Measurements from ENCODE around the gene COL23A1.

The COL23A1 gene

DNA sequence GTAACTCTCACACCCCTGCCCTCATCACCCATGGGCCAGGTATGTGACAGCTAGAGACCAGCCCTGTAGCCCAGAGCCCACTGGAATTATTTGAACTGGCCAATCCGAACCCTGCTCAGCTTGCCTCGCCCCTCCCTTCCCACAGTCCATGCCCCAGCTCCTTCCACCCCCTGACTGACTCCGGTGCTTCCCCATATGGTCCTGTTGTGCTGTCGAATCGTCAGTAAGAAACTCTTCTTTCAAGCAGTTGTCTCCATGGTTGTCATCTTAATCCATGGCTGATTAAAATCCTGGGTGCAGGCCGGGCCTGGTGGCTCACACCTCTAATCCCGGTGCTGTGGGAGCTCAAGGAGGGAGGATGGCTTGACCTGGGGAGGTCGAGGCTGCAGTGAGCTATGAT, 118.5 kb downstream of the COL23A1 start:
- no peak for DNase-seq

DNA sequence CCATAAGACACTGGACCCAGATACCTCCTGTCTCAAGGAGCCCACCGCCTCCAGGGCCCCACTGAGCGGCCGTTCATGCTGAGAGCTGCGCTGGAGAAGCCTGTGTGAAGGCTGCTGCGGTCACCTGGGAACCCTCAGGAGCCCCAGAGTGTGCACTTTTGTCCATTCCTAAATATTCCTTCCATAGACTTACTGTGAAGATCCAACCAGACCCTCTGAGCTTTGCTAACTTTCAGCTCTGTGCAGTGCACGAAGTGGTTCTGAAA, 119.5 kb downstream of the COL23A1 start:
- DNase-seq, result no peak

DNA sequence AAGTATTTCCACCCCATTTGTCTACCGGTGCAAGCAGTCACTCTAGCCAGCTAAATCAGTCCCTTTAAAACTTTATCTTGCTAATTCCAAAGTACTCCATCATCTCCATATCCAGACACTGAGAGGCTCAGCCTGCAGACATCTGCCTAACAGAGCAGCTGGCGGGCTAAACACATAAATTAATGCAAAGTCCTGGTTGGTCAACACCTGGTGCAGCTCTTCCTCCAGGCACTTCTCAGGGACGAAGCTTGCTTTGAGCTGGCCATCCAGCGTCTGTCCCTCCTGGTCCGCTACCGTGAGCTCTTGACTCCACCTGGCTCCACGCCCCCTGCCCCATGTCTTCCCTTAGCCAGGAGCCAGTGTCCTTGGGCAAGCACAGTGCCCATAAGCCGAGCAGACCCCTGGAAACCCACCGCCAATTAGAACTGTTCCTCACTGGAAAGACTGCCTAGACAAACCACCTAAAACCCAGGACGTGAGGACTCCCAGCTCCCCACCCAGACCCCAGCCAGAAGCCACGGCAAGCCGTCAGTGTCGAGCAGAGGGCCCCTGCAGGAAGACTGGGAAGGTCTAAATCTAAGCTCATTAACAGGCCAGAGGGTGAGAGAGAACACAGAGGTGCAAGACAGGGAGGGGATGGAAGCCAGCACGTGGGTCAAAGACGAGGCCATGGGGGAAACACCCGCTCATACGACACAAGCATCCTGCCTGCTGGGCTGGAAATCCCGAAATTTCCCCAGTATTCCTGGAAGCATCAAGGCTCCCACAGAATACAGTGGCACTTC, 120.0 kb downstream of the COL23A1 start:
- DNase-seq, result no peak

DNA sequence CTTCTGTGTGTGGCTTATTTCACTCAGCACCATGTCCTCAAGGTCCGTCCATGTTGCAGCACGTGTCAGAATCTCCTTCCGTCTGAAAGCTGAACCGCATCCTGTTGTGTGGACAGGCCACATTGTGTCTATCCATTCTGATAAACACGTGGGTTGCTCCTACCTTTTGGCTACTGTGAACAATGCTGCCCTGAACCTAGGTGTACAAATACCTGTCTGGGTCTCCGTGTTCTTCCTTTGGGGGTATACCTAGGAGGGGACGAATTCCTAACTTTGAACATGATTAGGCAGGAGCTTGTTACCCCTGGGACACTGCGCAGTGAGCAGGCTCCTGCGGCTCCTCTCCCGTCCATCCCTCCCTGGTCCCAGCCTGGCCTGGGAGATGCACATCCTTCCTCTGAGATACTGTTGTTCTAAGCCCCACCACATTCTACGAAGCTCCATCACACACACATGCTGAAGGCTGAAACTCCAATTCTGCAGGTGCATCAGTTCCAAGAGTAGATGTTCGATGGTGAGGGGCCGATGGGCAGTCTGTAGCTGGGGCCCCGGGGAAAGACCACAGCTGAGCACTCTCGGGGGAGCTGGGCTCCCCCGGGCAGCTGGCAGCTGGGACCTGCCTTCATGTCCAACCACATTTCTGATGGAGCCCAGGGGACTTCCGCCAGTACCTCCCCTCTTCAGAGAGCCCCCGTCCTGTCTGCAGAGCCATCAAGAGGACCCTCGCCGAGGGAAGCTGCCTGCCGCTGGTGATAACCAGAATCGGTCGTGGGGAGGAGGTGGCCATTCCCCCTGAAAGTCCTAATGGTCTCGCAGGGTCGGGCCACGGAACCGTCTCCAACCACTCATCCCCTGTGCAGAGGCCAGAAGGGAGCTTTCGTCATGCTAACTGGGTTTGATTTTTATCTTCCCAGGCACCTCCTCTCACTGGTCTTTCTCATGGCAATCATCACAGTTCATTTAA, 120.9 kb downstream of the COL23A1 start:
- DNase-seq, result no peak

DNA sequence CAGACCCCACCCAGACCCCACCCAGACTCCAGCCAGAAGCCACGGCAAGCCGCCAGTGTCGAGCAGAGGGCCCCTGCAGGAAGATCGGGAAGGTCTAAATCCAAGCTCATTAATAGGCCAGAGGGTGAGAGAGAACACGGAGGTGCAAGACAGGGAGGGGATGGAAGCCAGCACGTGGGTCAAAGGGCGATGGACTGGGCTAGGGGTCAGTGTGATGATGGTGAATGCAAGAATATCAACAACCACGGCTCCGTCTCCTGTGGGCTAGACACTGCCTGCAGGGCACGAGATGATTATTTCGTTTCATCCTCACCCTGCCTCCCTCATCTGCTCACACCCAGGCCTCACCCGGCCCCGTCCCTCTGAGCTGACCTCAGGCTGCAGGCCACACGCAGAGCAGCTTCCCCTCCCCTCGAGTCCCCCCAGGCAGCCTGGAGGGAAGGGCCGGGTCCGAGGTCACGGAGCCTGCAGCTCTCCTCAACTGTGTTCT, 122.0 kb downstream of the COL23A1 start:
- DNase-seq, result no peak

DNA sequence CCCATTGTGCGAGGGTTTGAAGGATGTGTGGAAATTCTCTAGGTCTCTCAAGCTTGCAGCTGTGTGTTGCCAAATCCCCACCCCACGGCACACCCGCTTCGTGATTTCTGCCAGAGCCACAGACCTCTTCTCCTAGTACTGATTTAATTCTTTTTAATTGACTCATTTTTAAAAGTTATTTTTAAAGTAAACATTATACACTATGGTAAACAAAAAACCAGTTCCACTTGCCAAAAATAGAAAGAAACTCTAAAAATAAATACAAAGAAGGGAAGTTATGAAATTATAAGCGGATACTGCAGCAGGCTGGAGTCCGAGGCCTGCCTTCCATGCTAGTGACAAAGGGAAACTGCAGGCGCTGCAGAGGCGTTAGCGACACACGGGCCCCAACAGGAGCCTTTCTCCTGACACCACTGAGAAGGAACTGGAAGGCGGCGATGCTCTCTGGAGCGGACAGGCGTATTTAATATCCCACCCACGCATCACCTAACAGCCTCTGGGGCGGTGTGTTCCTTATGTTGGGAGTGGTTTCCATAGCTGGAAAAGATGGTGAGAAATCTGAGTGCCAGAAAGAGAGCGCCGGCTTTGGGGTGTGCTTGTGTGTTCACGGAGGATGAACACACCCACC, 122.5 kb downstream of the COL23A1 start:
- no peak for DNase-seq

DNA sequence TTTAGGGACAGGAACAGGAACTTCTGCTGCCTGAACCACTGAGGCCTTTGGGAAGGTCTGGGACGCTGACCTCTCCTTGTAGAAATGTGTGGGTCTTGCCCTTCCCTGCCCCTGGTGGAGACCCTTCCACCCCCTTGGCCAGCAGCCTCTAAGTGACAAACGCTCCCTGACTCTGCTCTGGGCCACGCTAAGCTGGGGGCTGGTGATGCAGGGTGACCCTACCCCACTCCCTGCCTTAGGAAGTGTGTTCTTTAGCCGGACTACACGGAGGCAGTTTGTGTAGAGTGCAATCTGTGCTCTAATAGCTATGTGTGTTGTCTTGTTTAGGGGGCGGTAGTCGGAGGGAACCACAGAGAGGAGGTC, 123.0 kb downstream of the COL23A1 start:
- DNase-seq, result no peak

DNA sequence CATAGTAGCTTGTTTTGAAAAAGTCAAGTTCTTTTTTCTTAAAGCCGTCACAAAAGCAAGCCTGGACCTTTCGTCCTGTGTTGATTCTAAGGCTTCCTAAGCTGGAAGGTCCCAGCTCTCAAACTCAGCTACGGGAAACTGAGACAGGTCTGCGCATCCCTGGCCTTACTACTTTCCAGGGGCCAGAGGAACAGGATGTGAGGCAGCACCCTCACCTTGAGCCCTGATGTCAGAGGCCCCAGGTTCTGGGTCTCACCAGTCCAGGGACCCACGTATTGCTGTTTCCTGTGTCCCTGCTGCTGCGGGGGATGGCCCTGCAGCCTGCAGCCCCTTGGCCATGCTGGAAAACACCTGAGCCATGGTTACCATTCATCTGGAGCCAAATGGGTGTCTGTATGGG, 123.9 kb downstream of the COL23A1 start:
- DNase-seq, result no peak

DNA sequence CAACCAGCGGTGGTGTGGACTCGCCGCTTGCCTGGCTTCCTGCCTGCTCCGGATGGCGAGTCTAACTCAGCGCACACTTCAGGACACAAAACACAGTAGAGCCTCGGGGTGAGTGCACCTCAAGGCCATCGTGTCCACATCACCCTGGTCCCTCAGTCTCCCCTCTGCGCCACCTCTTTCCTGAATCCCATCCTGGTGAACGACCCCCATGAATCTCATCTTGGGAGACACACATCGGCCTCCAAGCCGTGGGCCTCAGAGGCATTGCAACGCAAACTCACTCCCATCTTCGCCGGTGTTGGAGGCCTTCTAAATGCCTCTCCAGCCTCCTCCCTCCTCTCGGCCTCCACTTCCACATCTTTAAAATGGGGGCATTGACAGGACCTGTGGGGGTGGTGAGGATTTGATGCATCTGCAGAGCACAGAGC, 124.3 kb downstream of the COL23A1 start:
- no peak for DNase-seq

DNA sequence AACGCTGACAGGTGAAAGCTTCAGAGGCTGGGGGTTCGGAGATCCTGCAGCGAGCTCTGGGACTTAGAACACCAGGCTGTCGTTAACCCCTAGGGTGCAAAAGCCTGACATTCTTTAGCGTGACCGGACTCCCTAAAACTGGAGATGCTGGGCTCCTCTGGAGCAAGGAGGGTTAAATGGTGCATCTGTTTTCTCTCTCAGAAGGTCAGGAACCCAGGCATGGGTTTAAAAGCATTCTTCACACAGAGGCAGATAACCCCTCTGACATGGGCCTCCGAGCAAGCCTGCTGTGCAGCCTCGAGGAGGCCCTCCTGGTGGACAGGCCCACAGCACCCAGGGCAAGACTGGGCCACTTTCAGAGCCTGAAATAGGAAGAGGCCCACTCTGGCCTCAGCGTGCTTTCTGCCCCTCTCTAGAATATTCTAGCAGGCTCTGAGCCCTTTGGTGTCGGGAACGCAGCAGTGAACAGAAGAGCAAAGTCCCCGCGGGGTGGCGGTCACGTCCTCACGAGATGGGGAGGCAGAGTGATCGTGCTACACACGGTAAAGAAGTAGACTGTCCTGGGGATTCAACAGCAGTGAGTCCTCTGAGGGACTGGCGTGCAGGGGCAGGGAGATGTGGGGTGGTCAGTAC, 124.8 kb downstream of the COL23A1 start:
- no peak for DNase-seq

DNA sequence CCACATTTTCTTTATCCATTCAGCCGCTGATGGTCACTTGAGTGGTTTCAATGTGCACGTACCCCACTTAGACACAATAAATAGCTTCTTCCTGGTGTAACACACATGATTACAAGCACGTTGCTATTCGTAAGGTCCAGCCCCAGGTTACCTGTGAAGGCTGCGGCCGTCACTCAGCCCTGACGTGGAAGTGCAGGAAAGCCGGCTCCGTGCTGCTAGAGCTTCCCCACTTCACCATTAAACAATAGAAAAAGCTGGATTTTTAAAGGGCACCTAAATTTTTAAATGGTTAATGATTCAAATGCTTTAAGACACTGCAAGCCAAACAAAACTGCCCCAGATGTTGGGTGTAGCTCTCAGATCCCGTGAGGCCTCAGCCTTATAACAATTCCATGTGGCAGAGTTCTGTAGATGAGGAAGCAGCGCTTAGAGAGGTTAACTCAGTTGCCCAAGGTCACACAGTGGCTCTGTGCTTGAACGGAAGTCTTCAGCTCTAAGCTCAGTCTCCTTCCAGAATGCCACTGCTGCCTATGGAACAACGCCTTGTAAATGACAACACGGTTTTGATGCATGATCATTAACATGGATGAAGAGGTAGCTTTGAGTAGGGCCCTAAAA, 125.7 kb downstream of the COL23A1 start:
- DNase-seq, result no peak

DNA sequence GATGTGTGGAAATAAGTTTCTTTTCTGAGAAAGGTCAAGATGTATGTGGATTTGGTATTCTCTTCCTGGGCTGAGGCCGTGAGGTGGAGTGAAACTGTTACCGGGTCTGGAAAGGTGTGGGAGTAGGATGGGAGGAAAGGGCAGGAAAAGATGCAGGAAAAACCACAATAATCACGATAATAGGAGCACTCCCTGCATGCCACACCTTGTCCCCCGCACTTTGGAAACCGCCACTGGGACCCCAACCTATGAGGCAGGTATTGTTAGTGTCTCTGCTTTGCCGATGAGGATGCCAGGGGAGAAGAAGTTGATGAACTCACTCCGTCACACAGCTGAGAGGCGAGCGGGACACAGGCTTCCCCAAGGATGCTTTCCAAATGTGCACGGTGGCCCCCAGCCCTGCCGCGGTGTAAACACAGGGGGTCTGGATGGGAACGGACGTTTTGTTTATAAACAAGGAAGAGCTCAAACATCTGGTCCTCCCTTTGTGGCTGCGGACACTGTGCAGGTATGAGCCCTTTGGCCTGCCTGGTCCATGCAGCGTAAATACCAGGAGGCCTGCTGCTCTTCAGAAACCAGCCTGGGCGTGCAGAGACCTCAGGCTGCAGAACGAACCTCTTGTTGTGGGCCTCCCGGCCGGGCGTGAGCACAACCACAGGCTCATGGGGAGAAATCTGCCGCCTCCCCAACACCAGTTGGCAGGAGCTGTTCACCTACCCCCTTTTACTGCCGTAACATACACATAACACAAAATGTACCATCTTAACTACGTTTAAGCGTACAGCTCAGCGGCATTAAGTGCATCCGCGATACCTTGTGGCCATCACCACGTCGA, 126.7 kb downstream of the COL23A1 start:
- DNase-seq, result no peak

DNA sequence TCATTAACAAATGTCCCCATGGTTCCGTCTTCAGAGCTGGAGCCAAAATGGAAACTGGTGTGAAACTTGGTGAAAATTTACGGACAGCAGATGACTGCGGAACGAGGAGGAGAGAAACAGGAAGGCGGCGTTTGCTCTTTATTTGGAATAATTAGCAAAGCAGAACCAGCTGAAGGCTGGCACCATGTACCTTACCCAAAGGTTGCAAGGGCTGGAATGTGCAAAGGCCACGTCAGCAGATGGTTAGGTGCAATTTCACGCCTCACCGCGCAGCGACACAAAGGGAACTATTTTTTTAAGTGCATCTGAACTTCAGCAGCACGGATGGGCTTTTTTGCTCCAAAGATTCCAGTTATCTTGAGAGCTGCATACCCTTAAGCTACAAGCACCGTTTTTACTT, 127.4 kb downstream of the COL23A1 start:
- DNase-seq, result no peak

DNA sequence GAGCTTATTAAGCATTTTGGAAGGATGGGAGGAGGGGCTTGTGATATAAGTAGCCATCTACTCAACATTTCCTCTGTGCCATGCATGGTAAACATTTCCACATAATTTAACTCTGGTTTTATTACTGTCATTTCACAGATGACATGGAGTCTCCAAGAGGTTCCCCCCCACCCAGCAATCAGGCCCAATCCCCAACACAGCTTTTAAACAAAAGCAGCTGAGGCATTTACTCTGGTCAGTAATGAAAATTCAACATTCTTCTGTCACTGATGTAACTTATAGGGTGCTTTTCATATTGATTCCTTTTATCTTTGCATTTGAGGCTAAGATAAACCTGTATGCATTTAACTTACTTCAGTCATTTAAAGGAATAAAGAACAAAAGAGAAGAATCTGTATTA, 128.1 kb downstream of the COL23A1 start:
- no peak for DNase-seq

DNA sequence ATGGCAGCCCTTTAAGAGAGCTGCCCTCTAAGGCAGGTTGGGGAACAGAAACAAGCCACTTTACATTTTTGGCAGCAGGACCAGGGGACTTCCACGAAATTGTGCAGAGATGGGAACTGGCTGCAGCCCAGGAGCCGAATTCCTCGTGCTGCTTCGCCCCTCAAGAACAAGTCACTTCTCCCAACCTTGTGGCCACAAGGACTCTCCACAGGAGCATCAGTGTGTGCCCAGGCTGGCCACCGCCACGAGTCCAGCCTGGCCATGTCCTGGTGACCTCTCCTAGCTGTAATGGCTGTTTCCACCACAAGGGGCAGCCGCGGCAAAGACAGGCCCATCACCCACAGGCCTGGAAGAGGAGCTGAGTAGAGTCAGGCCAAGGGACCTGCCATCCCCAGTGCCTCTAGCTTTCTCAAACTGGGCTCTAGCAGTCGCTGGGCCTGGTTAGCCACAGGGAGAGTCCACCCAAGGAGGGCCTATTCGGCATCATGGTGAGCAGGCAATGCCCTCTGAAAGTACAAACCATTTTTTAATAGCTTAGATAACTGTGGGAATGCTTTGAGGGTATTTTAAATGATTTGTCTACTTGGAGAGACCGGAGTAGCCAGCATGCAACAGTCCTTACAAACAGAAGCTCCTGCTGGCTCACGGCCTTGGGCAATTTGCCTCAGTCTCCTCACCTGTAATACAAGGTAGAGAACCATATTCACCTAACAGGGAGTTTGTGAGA, 129.0 kb downstream of the COL23A1 start:
- no peak for DNase-seq

DNA sequence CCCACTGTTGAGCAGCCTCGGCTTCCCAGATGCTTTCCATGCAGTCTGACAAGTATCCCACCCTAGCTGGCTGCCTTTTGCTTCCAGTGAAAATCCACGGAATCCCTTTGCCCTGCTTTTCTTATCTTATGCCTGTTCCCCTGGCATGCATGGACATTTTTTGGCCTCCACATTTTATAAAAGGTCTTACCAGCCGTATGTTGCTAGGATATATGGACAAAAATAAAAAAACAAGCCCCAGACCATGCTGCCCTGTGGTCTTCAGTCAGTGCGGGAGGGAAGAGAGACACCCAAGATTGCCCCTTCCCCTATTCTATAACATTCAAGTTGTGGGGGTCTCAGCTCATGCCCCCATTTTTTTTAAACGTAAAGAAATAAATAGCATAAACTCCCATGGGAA, 129.6 kb downstream of the COL23A1 start:
- DNase-seq, result no peak

DNA sequence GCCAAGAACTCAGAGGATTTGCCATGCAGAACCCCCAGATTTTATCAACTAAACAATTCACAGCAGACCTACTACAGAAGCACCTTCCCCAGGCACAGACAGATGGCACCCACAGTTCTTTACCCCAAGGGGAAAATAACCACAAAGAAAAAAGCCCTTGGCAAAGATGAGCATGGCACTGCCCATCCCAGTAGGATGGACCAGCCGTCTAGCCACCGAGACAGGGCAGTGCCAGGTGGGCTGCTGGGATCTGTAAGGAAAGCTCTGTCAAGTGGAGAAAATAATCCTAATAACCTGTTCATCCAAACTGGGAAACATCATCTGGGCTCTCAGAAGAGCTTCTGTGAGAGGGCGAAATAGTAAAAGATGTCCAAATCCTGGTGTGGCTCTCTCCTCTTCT, 130.0 kb downstream of the COL23A1 start:
- DNase-seq, result no peak

DNA sequence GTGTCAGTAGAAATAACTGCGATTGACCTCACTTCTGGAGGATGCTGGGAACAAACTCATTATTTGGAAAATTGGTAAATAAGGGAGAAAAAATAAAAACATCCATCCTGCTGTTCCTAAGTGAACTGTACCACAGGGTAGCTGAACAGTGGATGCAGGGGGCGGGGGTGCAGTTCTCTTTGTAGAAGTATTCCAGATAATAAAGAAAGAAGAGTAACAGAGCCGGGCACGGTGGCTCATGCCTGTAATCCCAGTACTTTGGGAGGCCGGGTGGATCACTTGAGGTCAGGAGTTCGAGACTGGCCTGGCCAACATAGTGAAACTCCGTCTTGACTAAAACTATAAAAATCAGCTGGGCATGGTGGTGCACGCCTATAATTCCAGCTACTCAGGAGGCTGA, 132.1 kb downstream of the COL23A1 start:
- DNase-seq, result no peak

DNA sequence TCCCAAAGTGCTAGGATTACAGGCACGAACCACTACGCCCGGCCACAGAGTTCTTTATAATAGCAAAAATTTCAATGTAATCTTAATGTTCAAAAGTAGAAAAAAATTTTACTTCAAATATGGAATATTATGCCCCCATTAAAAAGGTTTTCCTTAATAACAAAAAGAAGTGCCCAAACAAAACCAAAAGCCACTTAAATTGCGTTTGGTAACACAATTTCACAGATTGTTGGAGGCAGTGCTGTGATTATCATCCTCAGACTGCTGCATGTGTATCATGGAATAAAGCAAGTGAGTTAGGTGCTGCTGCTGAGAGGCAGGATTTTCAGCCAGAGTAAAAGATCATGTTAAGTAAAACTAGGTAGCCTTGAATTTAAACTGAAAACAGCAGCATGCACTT, 132.7 kb downstream of the COL23A1 start:
- no peak for DNase-seq

DNA sequence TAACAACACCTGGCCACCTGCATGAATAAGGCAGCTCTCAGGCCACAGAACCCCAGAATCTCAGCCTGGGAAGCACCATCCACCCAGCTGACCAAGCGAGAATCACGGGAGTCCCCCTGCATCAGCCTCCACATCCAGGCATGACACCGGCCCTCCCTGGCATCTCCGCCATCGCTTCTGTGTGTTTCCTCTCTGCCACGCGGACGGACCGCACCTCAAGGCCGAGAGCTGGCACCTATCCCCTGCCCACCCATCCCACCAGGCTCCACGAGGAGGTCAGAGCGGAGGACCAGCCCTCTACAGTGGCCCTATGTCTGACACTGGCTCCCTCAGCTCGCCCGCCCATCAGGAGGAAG, 134.7 kb downstream of the COL23A1 start:
- DNase-seq, result no peak

DNA sequence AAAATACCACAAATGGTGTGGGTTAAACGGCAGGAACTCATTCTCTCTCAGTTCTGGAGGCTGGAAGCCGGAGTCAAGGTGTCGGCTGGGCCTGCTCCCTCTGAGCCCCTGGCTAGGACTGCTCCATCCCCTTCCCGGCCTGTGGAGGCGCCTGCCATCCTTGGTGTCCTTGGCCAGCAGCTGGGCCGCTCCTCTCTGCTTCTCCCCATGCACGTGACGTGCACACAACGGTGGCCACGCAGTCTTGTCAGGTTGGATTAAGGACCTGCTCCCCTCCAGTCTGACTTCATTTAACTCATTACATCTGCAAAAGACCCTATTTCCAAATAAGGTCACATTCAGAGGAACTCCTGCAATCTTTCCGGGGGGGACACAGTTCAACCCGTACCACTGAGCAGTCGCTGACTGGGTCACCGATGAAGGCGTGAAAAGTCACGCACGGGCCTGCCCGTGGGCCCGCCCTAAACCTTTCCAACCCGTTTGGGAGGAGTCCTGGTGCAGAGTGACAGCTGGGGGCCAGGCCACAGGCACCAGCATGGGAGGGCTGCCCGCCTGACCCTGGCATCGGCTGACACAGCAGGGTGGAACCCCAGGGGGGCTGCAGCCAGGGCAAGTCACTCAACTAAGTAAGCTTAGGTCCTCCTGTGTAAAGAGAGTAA, 135.2 kb downstream of the COL23A1 start:
- no peak for DNase-seq
